DMS114 treated with DMSO at 0.1 percent for 48 hours (cell line): Measurements from ENCODE around the gene SPIRE1.

Source experiments
- DNase-seq: peaks from one replicate; lab custom pipeline; 2025; ENCODE audit not compliant: unreplicated experiment; lab: John Stamatoyannopoulos, UW

Gene SPIRE1

DNA sequence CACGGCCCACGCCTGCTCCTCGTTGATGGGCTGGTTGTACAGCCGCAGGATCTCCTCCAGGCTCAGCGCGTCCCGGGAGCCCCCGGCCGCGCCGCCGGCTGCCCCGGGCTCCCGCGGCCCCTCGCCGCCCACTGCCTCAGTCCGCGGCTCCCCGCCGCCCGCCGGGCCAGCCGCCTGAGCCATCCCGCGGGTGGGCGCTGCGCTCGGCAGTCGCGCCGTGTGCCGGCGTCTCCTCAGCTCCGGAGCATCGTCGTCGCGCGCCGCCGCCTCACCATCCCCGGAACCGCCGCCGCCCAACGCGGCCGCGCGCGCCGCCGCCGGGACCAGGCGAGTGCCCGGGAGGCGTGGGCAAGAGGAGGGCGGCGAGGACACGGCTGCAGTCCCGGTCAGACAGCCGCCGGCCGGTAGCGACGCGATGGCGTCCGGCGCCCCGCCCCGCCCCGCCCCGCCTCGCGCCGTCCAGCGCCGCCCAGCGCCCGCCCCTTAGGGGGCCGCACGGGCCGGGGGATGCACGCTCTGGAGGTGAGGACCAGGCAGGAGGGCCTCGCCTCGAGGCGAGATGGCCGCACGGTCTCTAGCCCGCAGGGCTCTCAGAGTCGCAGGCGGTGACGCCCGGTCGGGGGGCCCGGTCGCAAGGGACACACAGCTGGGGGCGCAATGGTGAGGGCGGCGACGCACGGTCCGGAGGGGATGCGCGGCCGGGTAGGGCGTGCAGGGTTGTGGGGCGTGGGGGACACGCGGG is at the start of gene SPIRE1:
Gene SPIRE1 (minus strand): TSS at position 424 of the 742 bp plus-strand sequence. CDS start 241 bp downstream, at position 183.
- peak; percentile 39 for DNase-seq

DNA sequence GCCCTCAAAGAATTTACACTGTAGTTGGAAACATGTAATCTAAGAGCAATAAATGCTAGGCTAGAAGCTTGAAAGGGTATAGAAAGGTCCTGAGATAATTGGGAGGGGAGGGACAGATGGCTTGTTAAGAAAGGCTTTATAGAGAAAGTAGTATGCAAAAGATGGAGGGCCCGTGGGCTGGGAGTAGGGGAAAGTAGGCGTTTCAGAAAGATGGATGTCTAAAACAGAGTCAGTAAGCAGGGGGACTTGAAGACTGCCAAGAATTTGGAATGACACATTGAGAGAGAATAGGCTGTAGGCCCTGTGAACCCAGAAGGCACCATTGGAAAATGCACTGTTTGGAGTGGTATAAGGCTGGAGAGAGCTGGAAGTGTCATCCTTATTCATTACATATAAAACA is 45.8 kb upstream of the SPIRE1 start:
- DNase-seq: peak; percentile 21

GRCh38 chr18:12703096-12703567 is 45.2 kb upstream of the SPIRE1 start:
- no peak for DNase-seq

GRCh38 chr18:12702221-12703095 is 44.6 kb upstream of the SPIRE1 start, which contains the start of the genes CEP76 and PSMG2:
TSS of gene CEP76 (minus strand) at chr18:12702723. CDS start at chr18:12702548, 175 bp downstream.
TSS of gene PSMG2 (plus strand) at chr18:12703042. CDS start at chr18:12703108, 66 bp downstream.
- DNase-seq: peak; percentile 54

GRCh38 chr18:12701161-12701560 is 43.3 kb upstream of the SPIRE1 start:
- no peak for DNase-seq

DNA sequence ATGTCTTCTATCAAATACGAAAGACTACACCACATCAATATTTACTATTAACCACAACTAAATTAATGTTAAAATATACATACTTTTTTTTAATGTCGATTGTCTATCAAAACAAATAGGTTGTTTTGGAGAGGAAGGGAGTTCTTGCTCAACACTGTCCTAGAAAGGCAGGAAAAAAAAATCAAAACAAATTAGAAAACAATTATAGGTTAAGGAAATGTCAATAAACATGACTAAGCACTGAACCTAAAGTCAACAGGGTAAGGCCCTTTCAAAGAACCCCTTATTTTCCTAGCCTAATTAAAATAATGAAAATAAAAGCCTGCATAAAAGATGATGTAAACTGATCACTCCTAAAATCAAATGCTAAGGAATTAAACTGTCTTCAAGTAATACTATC is 41.8 kb upstream of the SPIRE1 start:
- DNase-seq: no peak

GRCh38 chr18:12694032-12694431 is 36.1 kb upstream of the SPIRE1 start:
- no peak for DNase-seq

GRCh38 chr18:12692206-12692605 is 34.3 kb upstream of the SPIRE1 start:
- no peak for DNase-seq

DNA sequence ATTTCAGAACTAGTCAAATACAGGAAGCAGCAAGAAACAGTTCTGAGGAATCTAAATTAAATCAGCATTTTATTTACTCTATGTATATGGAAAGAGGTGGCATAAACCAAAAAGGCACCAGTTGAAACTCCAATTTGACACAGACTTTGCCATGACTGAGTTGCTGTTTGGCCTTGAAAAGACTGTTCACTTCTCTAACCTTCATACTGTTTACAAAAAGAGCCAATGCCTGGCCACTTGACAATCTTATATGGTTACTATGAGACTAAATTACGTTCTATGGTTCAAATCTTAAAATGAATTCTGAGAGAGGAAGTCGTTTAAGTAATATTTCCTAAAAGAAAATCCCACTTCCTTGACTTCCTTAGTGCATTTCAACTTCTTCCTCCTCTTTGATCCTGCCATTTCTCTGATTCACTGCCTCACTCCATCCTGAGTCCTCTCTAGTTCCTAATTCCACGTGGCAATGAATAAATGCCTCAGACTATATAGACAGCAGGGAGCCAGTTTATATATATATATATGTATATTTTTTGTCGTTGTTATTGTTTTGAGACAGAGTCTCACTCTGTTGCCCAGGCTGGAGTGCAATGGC is 31.4 kb upstream of the SPIRE1 start:
- no peak for DNase-seq

GRCh38 chr18:12686100-12686499 is 28.2 kb upstream of the SPIRE1 start:
- DNase-seq: peak; percentile 12

DNA sequence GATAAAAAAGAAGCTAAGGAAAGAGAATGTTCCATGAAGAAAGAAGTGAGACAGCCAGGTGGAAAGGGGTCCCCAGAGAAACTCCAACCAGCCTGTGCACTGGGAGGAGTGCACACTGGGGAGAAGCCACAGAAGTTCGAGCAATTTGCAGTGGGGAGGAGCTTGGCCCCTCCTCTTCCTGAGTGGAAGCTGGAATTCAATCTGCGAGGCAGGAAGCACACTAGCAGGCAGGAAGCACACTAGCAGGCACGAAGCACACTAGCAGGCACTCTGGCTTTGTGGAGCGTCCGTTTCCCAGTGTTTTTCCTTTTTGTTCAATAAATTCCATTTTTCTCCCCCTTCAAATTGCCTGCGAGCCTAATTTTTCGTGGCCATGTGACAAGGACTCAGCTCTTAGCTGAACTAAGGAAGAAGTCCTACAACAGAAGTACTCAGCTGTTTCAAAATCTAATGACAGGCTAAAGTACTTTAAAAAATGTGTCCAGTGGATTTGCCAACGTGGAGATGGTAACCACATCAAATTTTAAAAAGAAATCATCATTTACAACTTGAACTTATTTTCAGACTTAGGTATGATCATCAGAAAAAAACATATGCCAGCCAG is 21.4 kb upstream of the SPIRE1 start:
- DNase-seq: no peak

- no peak for DNase-seq
These were observed 10.1 kb upstream of the SPIRE1 start for GRCh38 chr18:12668041-12668440.

GRCh38 chr18:12659904-12660605 is 2.1 kb upstream of the SPIRE1 start:
- DNase-seq: peak; percentile 65

GRCh38 chr18:12658426-12659138 is 675 bp upstream of the SPIRE1 start:
- peak; percentile 28 for DNase-seq

GRCh38 chr18:12656938-12657683 is 796 bp downstream of the SPIRE1 start:
- DNase-seq: no peak

DNA sequence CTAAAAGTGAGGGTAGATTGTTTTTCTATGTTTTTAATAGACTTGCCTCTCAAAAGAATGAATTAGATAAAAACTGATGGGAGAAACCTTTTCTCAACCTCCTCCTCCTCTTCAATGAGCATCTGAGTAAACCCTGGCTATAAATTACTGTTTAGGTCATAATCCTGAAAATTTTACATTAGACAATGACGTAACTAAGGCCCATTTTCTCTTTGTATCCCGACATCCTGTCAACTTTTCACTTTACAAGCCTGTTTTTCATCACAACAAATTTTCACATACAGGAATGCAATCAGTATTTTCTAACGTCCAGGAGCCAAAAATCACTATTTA is 1.3 kb downstream of the SPIRE1 start:
- no peak for DNase-seq

DNA sequence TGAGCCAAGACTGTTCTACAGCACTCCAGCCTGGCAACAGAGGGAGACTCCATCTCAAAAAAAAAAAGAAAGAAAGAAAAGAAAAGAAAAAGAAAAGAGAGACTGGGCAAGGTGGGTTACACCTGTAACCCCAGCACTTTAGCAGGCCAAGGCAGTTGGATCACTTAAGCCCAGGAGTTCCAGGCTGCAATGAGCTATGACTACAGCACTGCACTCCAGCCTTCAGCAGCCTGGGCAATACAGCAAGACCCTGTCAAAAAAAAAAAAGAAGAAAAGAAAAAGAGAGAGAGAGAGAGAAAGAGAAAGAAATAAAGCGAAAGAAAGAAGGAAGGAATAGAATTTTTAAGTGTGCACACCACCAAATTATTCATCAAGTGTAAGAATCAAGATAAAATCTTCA is 2.9 kb downstream of the SPIRE1 start:
- DNase-seq: no peak

- DNase-seq: no peak
These were observed 5.0 kb downstream of the SPIRE1 start for GRCh38 chr18:12652861-12653401.

DNA sequence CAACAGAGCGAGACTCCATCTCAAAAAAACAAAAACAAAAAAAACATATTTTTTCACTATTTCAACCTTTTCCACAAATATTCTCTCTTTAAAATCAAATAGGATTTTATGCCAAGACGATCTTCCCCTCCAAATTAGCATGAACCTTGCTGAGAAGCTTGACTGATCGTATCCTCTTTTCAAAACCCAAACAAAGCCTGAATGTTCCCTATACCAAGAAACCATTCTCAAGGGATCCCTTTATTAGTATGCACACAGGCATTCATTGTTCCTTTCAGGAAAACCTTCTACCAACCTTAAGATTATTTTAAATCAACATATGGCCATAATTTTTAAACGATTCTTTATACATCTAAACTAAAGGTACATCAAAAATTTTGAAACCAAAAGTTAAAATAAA is 6.3 kb downstream of the SPIRE1 start:
- DNase-seq: no peak
